ENCODE measurements around the gene ATF1.

Gene ATF1

GRCh38 chr12:50763639-50764285, at the start of gene ATF1:
ATF1 (plus strand) TSS chr12:50764101; CDS start chr12:50780146, 16,045 bp downstream.
- H3K36me3 ChIP-seq (replicated peaks): no peaks in the 10 kb centered on the region
- in situ Hi-C loops (cut with MboI; ENCODE audit: low sequenced_read_pairs): no loop called here
- DNase-seq (ENCODE audit: low spot score in 2 of 2): peak; percentile 86 to 92
- peak within 1 kb of the TSS; percentile 99 for H3K4me3 ChIP-seq
- H3K27me3 ChIP-seq (ENCODE audit: low read depth): no peaks in the 10 kb centered on the region
- H3K4me1 ChIP-seq: peaks cover 10% of the 10 kb centered on the region
- H3K9me3 ChIP-seq: no peaks in the 10 kb centered on the region

GRCh38 chr12:50715174-50715573, 48.7 kb upstream of the ATF1 start:
- in situ Hi-C loops (cut with MboI; ENCODE audit: low sequenced_read_pairs): no loop called here
- Histone ChIP-seq H3K4me1 (no peaks in the 10 kb centered on the region), H3K36me3 (replicated peaks) (peaks cover 35% of the 10 kb centered on the region), H3K9me3 (no peaks in the 10 kb centered on the region), H3K27me3 (ENCODE audit: low read depth) (no peaks in the 10 kb centered on the region), H3K4me3 (no peak overlapping the region)
- DNase-seq (ENCODE audit: low spot score in 2 of 2): no peak

GRCh38 chr12:50718760-50719159, 45.1 kb upstream of the ATF1 start:
- no peak overlapping the region for H3K4me3 ChIP-seq
- H3K36me3 ChIP-seq (replicated peaks): peaks cover 41% of the 10 kb centered on the region
- H3K4me1 ChIP-seq: no peaks in the 10 kb centered on the region
- H3K9me3 ChIP-seq: no peaks in the 10 kb centered on the region
- in situ Hi-C loops (cut with MboI; ENCODE audit: low sequenced_read_pairs): no loop called here
- DNase-seq (ENCODE audit: low spot score in 2 of 2): no peak
- H3K27me3 ChIP-seq (ENCODE audit: low read depth): no peaks in the 10 kb centered on the region

- Histone ChIP-seq H3K4me1 (no peaks in the 10 kb centered on the region), H3K36me3 (replicated peaks) (peaks cover 38% of the 10 kb centered on the region), H3K9me3 (no peaks in the 10 kb centered on the region), H3K27me3 (ENCODE audit: low read depth) (no peaks in the 10 kb centered on the region), H3K4me3 (no peak overlapping the region)
- in situ Hi-C loops (cut with MboI; ENCODE audit: low sequenced_read_pairs): no loop called here
- no peak for DNase-seq (ENCODE audit: low spot score in 2 of 2)
These were observed 43.8 kb upstream of the ATF1 start for GRCh38 chr12:50720085-50720484.

- Histone ChIP-seq H3K27me3 (ENCODE audit: low read depth) (no peaks in the 10 kb centered on the region), H3K36me3 (replicated peaks) (peaks cover 36% of the 10 kb centered on the region), H3K9me3 (no peaks in the 10 kb centered on the region), H3K4me3 (no peak overlapping the region), H3K4me1 (no peaks in the 10 kb centered on the region)
- in situ Hi-C loops (cut with MboI; ENCODE audit: low sequenced_read_pairs): no loop called here
- no peak for DNase-seq (ENCODE audit: low spot score in 2 of 2)
These were observed 43.4 kb upstream of the ATF1 start for GRCh38 chr12:50720501-50720900.

- in situ Hi-C loops (cut with MboI; ENCODE audit: low sequenced_read_pairs): no loop called here
- Histone ChIP-seq H3K36me3 (replicated peaks) (peaks cover 37% of the 10 kb centered on the region), H3K4me3 (no peak overlapping the region), H3K4me1 (no peaks in the 10 kb centered on the region), H3K27me3 (ENCODE audit: low read depth) (no peaks in the 10 kb centered on the region), H3K9me3 (no peaks in the 10 kb centered on the region)
- DNase-seq (ENCODE audit: low spot score in 2 of 2): no peak
These were observed 40.0 kb upstream of the ATF1 start for GRCh38 chr12:50723865-50724264.

- Histone ChIP-seq H3K27me3 (ENCODE audit: low read depth) (no peaks in the 10 kb centered on the region), H3K36me3 (replicated peaks) (peaks cover 41% of the 10 kb centered on the region), H3K4me1 (no peaks in the 10 kb centered on the region), H3K4me3 (no peak overlapping the region), H3K9me3 (no peaks in the 10 kb centered on the region)
- no peak for DNase-seq (ENCODE audit: low spot score in 2 of 2)
- in situ Hi-C loops (cut with MboI; ENCODE audit: low sequenced_read_pairs): loop anchor here (25.0 kb wide), 1 partner anchor 213 kb away; the partner anchor contains the start of gene DIP2B
These were observed 38.6 kb upstream of the ATF1 start for GRCh38 chr12:50725011-50725942.

- in situ Hi-C loops (cut with MboI; ENCODE audit: low sequenced_read_pairs): loop anchor here (25.0 kb wide), 1 partner anchor 215 kb away; the partner anchor contains the start of gene DIP2B
- no peak overlapping the region for H3K4me3 ChIP-seq
- no peak for DNase-seq (ENCODE audit: low spot score in 2 of 2)
These were observed 36.4 kb upstream of the ATF1 start for GRCh38 chr12:50727466-50727865.

GRCh38 chr12:50728417-50728816, 35.5 kb upstream of the ATF1 start:
- no peaks in the 10 kb centered on the region for H3K9me3 ChIP-seq
- H3K4me3 ChIP-seq: no peak overlapping the region
- H3K27me3 ChIP-seq (ENCODE audit: low read depth): no peaks in the 10 kb centered on the region
- peaks cover 38% of the 10 kb centered on the region for H3K36me3 ChIP-seq (replicated peaks)
- in situ Hi-C loops (cut with MboI; ENCODE audit: low sequenced_read_pairs): loop anchor here (25.0 kb wide), 1 partner anchor 216 kb away; the partner anchor contains the start of gene DIP2B
- H3K4me1 ChIP-seq: no peaks in the 10 kb centered on the region
- no peak for DNase-seq (ENCODE audit: low spot score in 2 of 2)

More at GRCh38 chr12:50727466-50727865, 36.4 kb upstream of the ATF1 start:
- no peaks in the 10 kb centered on the region for H3K27me3 ChIP-seq (ENCODE audit: low read depth)
- no peaks in the 10 kb centered on the region for H3K4me1 ChIP-seq
- H3K9me3 ChIP-seq: no peaks in the 10 kb centered on the region
- peaks cover 43% of the 10 kb centered on the region for H3K36me3 ChIP-seq (replicated peaks)

- no peak for DNase-seq (ENCODE audit: low spot score in 2 of 2)
- H3K9me3 ChIP-seq: no peaks in the 10 kb centered on the region
- H3K4me3 ChIP-seq: no peak overlapping the region
- H3K4me1 ChIP-seq: no peaks in the 10 kb centered on the region
- in situ Hi-C loops (cut with MboI; ENCODE audit: low sequenced_read_pairs): loop anchor here (25.0 kb wide), 1 partner anchor 217 kb away; the partner anchor contains the start of gene DIP2B
- peaks cover 36% of the 10 kb centered on the region for H3K36me3 ChIP-seq (replicated peaks)
- no peaks in the 10 kb centered on the region for H3K27me3 ChIP-seq (ENCODE audit: low read depth)
These were observed 35.1 kb upstream of the ATF1 start for GRCh38 chr12:50728841-50729240.

GRCh38 chr12:50732591-50732990, 31.3 kb upstream of the ATF1 start:
- Histone ChIP-seq H3K9me3 (no peaks in the 10 kb centered on the region), H3K4me1 (no peaks in the 10 kb centered on the region), H3K4me3 (no peak overlapping the region), H3K36me3 (replicated peaks) (peaks cover 50% of the 10 kb centered on the region), H3K27me3 (ENCODE audit: low read depth) (no peaks in the 10 kb centered on the region)
- DNase-seq (ENCODE audit: low spot score in 2 of 2): no peak
- in situ Hi-C loops (cut with MboI; ENCODE audit: low sequenced_read_pairs): loop anchor here (25.0 kb wide), 1 partner anchor 220 kb away; the partner anchor contains the start of gene DIP2B

GRCh38 chr12:50733706-50734105, 30.2 kb upstream of the ATF1 start:
- H3K27me3 ChIP-seq (ENCODE audit: low read depth): no peaks in the 10 kb centered on the region
- DNase-seq (ENCODE audit: low spot score in 2 of 2): no peak
- peaks cover 46% of the 10 kb centered on the region for H3K36me3 ChIP-seq (replicated peaks)
- in situ Hi-C loops (cut with MboI; ENCODE audit: low sequenced_read_pairs): loop anchor here (25.0 kb wide), 1 partner anchor 221 kb away; the partner anchor contains the start of gene DIP2B
- H3K4me1 ChIP-seq: no peaks in the 10 kb centered on the region
- no peak overlapping the region for H3K4me3 ChIP-seq
- H3K9me3 ChIP-seq: no peaks in the 10 kb centered on the region

- H3K27me3 ChIP-seq (ENCODE audit: low read depth): no peaks in the 10 kb centered on the region
- in situ Hi-C loops (cut with MboI; ENCODE audit: low sequenced_read_pairs): loop anchor here (25.0 kb wide), 1 partner anchor 222 kb away; the partner anchor contains the start of gene DIP2B
- H3K4me1 ChIP-seq: no peaks in the 10 kb centered on the region
- DNase-seq (ENCODE audit: low spot score in 2 of 2): peak; percentile 58 to 63
- no peak overlapping the region for H3K4me3 ChIP-seq
- peaks cover 47% of the 10 kb centered on the region for H3K36me3 ChIP-seq (replicated peaks)
- H3K9me3 ChIP-seq: no peaks in the 10 kb centered on the region
These were observed 29.3 kb upstream of the ATF1 start for GRCh38 chr12:50734409-50735263.
